Keratinocyte (primary cell): Measurements from ENCODE around the gene GREB1. TPM values are rescaled to one million over a fixed set of nuclear protein-coding genes. Genes with fewer than 3 reads are reported as not detected.

Experiments used
- DNase-seq: peaks from one replicate; pipeline ENCODE4 v3.0.0-alpha.2; 2011; ENCODE audit warnings: low read depth, missing footprints, low spot score
- FAIRE-seq: peaks from 2 replicates; lab custom pipeline; 2011; peaks lifted over from hg19 to GRCh38; lab: Jason Lieb, UNC
- H2AFZ ChIP-seq: 2 replicates; pipeline ENCODE4 v1.6.0; 2012; ENCODE audit warnings: low read length, control low read depth, inconsistent platforms; ENCODE audit not compliant: control insufficient read depth
- H3K27ac ChIP-seq: 2 replicates; pipeline ENCODE4 v1.5.1; 2011; ENCODE audit warnings: low read length; ENCODE audit not compliant: control insufficient read depth, insufficient read depth
- H3K27me3 ChIP-seq: 3 replicates; pipeline ENCODE4 v1.6.0; 2011; ENCODE audit warnings: low read length; ENCODE audit not compliant: control insufficient read depth, insufficient read depth; ENCODE audit errors: extremely low read depth
- H3K36me3 ChIP-seq, 2 experiments: 2 replicates in 1 of 2; 3 replicates in 1 of 2; pipeline ENCODE4 v1.5.1; 2011; ENCODE audit warnings: low read length in 2 of 2, mild to moderate bottlenecking in 1 of 2; ENCODE audit not compliant: control insufficient read depth in 2 of 2, insufficient read depth in 2 of 2; ENCODE audit errors: extremely low read depth in 1 of 2
- H3K4me1 ChIP-seq: 3 replicates; pipeline ENCODE4 v1.5.1; 2011; ENCODE audit warnings: low read length; ENCODE audit not compliant: control insufficient read depth, insufficient read depth; ENCODE audit errors: extremely low read depth
- H3K4me2 ChIP-seq: 3 replicates; pipeline ENCODE4 v1.6.0; 2011; ENCODE audit warnings: low read depth, low read length; ENCODE audit not compliant: control insufficient read depth, insufficient read depth; ENCODE audit errors: extremely low read depth
- H3K4me3 ChIP-seq, 3 experiments: fragments of 200-600 bp in 1 of 3; sonication (generic) in 1 of 3; 2 replicates in 2 of 3; 3 replicates in 1 of 3; pipeline ENCODE4 v1.5.1; 2011 to 2016; ENCODE audit warnings: low read length in 3 of 3, mild to moderate bottlenecking in 3 of 3, control low read depth in 2 of 3, inconsistent platforms in 1 of 3, low read depth in 1 of 3, mixed read lengths in 1 of 3, mixed run types in 1 of 3, moderate library complexity in 1 of 3; ENCODE audit not compliant: control insufficient read depth in 2 of 3, insufficient read depth in 2 of 3; ENCODE audit errors: extremely low read depth in 1 of 3
- H3K79me2 ChIP-seq: 2 replicates; pipeline ENCODE4 v1.6.0; 2012; ENCODE audit warnings: low read length; ENCODE audit not compliant: control insufficient read depth, insufficient read depth
- H3K9ac ChIP-seq: 3 replicates; pipeline ENCODE4 v1.6.0; 2011; ENCODE audit warnings: low read length; ENCODE audit not compliant: control insufficient read depth, insufficient read depth; ENCODE audit errors: extremely low read depth
- H3K9me1 ChIP-seq: 3 replicates; pipeline ENCODE4 v1.6.0; 2011; ENCODE audit warnings: low read length; ENCODE audit not compliant: control insufficient read depth, insufficient read depth; ENCODE audit errors: extremely low read depth
- H3K9me3 ChIP-seq: 2 replicates; pipeline ENCODE4 v1.5.1; 2012; ENCODE audit warnings: low read depth, low read length; ENCODE audit not compliant: control insufficient read depth
- H4K20me1 ChIP-seq: 3 replicates; pipeline ENCODE4 v1.6.0; 2011; ENCODE audit warnings: low read length; ENCODE audit not compliant: control insufficient read depth, insufficient read depth; ENCODE audit errors: extremely low read depth
- CTCF ChIP-seq, 3 experiments: IDR thresholded peaks in 1 of 3; conservative IDR thresholded peaks in 1 of 3; optimal IDR thresholded peaks in 1 of 3; 2 replicates in 2 of 3; 3 replicates in 1 of 3; pipeline versions ENCODE3 to v1.5.1; 2011; ENCODE audit warnings: low read length in 3 of 3, mild to moderate bottlenecking in 3 of 3, moderate library complexity in 2 of 3, control low read depth in 1 of 3, inconsistent platforms in 1 of 3; ENCODE audit not compliant: insufficient read depth in 2 of 3; ENCODE audit errors: extremely low read depth in 1 of 3
- EZH2 ChIP-seq: IDR thresholded peaks from one replicate; pipeline ENCODE4 v1.6.1; 2012; ENCODE audit warnings: inconsistent platforms, mild to moderate bottlenecking, low read length, moderate library complexity
- dilution Hi-C: fragments of 300-500 bp; cut with MboI; formaldehyde crosslinking; loops from one replicate; pipeline ENCODE4 v1.7.0; 2020; ENCODE audit warnings: low sequenced_read_pairs; ENCODE audit not compliant: extremely low pct_ligation_motif_present
- polyA plus RNA-seq, 5 experiments: library from polyadenylated mRNA; depleted of rRNA in 3 of 5; stranded (reverse) in 3 of 5; stranded (forward) in 1 of 5; unstranded in 1 of 5; fragments of >200 nt; gene quantifications; 1 replicate in 1 of 5; 2 replicates in 3 of 5; 3 replicates in 1 of 5; pipeline versions ENCODE4 v1.2.1 to v1.2.3, GENCODE V29; 2011 to 2012; ENCODE audit warnings: missing spikeins in 2 of 5, low read depth in 1 of 5, low replicate concordance in 1 of 5

Gene GREB1
- polyA plus RNA-seq, 1 donor (not counting 4 experiments of a cell fraction or from before 2014, with no cell fraction given), result 0.13 TPM

GRCh38 chr2:11539317-11540147, 5.7 kb downstream of the GREB1 start:
- no peaks in the 10 kb centered on the region for H3K4me1 ChIP-seq
- H3K9ac ChIP-seq, result no peak overlapping the region
- dilution Hi-C loops, result no loop called here
- no peaks in the 10 kb centered on the region for H3K79me2 ChIP-seq
- H3K27me3 ChIP-seq, result peaks cover 67% of the 10 kb centered on the region
- H2AFZ ChIP-seq, result no peak overlapping the region
- H3K9me1 ChIP-seq, result no peaks in the 10 kb centered on the region
- DNase-seq (no peak), FAIRE-seq (no peak)
- no peaks in the 10 kb centered on the region for H3K9me3 ChIP-seq
- no peak overlapping the region for H3K4me2 ChIP-seq
- no peak overlapping the region for H3K27ac ChIP-seq
- no peaks in the 10 kb centered on the region for H3K36me3 ChIP-seq
- TF ChIP-seq CTCF (optimal IDR thresholded peaks at IDR 0.05 in 1 of 3, IDR thresholded peaks at IDR 0.05 in 1 of 3, conservative IDR thresholded peaks at IDR 0.05 in 1 of 3; ENCODE audit: extremely low read depth in 1 of 3, insufficient read depth in 2 of 3, low read length in 3 of 3) (no peak), EZH2 (no peak)
- H4K20me1 ChIP-seq, result no peaks in the 10 kb centered on the region
- H3K4me3 ChIP-seq, result no peak overlapping the region

GRCh38 chr2:11540148-11540995, 6.5 kb downstream of the GREB1 start:
- Histone ChIP-seq H3K4me1 (no peaks in the 10 kb centered on the region), H3K27ac (no peak overlapping the region), H3K4me2 (no peak overlapping the region), H3K79me2 (no peaks in the 10 kb centered on the region), H3K27me3 (peaks cover 58% of the 10 kb centered on the region), H3K36me3 (no peaks in the 10 kb centered on the region), H4K20me1 (no peaks in the 10 kb centered on the region), H3K9me3 (no peaks in the 10 kb centered on the region), H3K9me1 (no peaks in the 10 kb centered on the region), H3K9ac (no peak overlapping the region), H2AFZ (no peak overlapping the region), H3K4me3 (no peak overlapping the region)
- dilution Hi-C loops, result no loop called here
- FAIRE-seq (no peak), DNase-seq (no peak)
- TF ChIP-seq EZH2 (no peak), CTCF (optimal IDR thresholded peaks at IDR 0.05 in 1 of 3, IDR thresholded peaks at IDR 0.05 in 1 of 3, conservative IDR thresholded peaks at IDR 0.05 in 1 of 3; ENCODE audit: extremely low read depth in 1 of 3, insufficient read depth in 2 of 3, low read length in 3 of 3) (no peak)
